GM21737 (cell line): ENCODE results near the gene FCMR.

Experiments used
- ATAC-seq: cut with Tn5 transposase; IDR thresholded peaks from one replicate; pipeline ENCODE4 v1.9.1; 2021; ENCODE audit warnings: mild to moderate bottlenecking, moderate library complexity; ENCODE audit not compliant: unreplicated experiment

The FCMR gene, protein sequence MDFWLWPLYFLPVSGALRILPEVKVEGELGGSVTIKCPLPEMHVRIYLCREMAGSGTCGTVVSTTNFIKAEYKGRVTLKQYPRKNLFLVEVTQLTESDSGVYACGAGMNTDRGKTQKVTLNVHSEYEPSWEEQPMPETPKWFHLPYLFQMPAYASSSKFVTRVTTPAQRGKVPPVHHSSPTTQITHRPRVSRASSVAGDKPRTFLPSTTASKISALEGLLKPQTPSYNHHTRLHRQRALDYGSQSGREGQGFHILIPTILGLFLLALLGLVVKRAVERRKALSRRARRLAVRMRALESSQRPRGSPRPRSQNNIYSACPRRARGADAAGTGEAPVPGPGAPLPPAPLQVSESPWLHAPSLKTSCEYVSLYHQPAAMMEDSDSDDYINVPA

DNA sequence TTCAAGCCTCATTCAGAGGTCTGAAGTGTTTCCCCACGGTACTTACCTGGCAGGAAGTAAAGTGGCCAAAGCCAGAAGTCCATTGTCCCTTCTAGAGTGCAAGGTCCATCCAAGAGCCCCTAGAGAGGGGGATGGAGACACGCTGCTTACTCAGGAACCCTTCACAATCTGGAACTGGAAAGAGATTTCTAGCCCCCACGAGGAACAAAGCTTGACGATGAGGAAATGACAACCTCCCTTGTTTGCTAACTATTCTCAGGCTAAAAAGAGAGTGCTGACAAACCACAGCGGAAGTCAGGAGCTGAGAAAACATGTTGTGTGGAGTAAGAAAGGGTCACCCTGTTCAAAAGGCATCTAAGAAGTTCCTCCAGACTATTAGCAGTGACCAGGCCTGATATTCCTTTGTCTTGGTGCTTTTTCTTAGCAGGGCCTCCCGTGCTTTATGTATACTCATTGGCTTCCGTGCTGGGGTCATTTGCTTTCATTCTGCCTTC is at the start of gene FCMR:
Gene FCMR, minus strand, starts transcription at position 170 of the 494 bp plus-strand sequence. Its CDS starts 87 bp downstream, at position 83.
- peak; percentile 23 for ATAC-seq

DNA sequence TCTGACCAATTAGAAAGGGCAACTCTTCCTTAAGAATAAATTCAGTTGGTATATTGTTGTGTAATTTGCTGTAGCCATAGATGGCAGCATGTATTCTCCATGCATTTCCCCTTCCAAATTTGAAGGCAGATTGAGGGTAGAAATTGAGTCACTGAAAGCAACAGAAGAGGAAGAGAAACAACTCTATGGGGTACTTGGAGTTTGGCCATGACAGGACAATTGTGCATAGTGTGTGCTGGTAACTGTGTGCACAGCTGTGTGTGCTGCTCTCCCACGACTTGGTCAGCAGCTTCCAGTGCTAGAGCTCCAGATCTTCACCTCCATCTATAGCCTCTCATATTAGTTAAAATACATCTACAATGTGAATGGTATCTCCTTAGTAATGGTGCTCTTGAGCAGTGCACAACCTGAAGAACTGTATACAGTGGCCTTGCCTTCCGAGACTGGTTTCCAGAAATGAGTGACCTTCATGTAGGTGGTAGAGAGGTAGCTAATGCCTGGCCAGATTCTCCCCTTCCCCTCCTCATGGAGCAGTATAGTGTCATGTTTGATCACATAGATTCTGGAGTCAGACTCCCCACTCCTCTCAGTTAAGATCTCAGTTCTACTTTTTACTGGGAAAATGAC is 49.4 kb upstream of the FCMR start:
- no peak for ATAC-seq

DNA sequence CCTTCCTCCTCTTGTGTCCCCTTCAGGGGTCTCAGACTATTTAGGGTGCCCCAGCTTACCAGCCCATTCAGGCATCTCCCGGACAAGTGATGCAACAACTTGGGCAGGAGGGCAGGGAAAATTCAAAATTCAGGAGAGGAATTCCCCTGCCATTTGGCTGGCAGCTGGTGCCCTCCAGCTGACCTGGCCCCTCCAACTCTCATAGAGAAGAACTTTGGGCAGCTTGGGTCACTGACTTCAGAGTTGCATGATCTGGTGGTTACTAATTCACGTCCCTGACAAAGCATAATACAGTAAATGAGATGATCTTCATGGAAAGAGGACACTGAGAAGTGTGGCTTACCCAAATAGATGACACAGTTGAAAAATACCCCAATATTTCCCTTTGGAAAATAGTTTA is 48.7 kb upstream of the FCMR start, which contains the start of gene FCAMR:
Gene FCAMR, minus strand, starts transcription at position 15 of the 400 bp plus-strand sequence. CDS start 335 bp downstream, outside the sequence.
- no peak for ATAC-seq

GRCh38 chr1:206969090-206969489 is 47.3 kb upstream of the FCMR start:
- no peak for ATAC-seq

GRCh38 chr1:206967096-206967849 is 45.5 kb upstream of the FCMR start:
- ATAC-seq, result peak; percentile 51

- no peak for ATAC-seq
These were observed 44.0 kb upstream of the FCMR start for GRCh38 chr1:206965781-206966180.

DNA sequence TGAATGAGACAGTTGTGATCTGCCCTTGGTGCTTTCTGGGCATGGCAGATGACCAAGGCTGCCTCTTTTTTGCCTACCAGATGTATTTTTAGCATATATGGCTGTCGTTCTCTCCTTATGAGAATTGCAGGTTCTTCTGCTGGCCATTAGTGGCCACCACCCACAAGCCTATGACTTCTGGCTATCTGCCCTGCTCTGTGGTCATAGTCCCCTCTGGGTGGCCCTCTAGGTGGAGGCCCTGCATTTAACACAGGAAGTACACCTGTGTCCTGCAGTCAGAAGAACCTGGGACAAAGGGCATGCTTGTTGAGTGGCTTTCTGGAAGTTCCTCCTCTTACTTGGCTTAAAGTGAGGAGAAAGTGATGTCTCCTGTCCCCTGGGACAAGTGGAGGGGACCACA is 42.0 kb upstream of the FCMR start:
- ATAC-seq, result no peak

GRCh38 chr1:206963119-206963712 is 41.5 kb upstream of the FCMR start:
- no peak for ATAC-seq

DNA sequence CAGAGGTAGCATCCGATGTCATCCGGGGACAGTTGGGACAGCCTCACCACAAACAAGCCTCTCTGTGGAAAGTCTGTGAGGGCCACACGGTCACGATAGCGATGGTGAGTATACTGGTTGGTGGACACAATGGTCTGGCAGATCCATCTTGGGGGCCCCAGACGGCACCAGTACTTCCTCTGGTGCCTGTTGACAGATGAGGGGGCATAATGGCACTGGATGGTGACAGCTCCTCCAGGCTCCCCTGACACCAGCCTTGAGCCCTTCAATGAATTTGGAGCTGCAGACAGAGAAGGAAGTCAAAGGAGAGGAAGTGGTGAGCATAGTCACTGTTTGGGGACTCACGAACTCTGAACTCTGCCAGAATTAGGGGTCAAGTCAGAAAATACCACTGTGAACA is 40.5 kb upstream of the FCMR start:
- no peak for ATAC-seq

- ATAC-seq, result no peak
These were observed 39.9 kb upstream of the FCMR start for GRCh38 chr1:206961668-206962067.

DNA sequence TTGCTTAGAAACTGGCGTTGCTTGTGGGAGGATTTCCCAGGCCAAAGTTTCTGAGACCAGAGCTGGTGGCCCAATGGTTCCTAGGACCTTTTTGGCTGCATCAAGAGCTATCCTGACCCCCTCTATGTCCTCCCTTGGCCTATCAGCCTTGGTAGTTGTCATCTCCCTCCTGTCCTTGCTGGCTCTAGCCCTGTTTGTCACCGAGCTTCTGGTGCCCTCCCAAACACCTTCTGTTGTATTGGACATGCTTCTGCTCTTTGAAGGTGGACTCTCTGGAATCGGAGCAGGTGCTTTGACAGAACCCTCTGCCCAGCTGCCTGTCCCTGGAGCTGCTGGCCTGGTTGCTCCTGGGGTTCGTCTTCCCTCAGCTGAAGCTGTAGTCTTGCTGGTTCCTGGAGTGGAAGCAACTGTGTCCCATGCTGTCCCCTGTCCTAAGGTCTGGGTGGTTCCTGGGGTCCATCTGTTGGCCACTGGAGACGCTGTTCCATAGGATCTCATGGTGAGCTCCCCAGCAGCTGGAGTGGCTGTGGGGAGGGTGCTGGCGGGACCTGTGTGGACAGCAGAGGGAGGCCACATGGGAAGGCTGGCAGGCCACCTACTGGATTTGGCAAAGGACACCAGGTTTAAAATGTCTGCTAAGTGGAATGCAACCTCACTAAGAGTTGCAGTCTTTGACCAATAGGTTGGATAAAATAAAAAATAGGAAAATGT is 39.1 kb upstream of the FCMR start:
- ATAC-seq, result no peak

DNA sequence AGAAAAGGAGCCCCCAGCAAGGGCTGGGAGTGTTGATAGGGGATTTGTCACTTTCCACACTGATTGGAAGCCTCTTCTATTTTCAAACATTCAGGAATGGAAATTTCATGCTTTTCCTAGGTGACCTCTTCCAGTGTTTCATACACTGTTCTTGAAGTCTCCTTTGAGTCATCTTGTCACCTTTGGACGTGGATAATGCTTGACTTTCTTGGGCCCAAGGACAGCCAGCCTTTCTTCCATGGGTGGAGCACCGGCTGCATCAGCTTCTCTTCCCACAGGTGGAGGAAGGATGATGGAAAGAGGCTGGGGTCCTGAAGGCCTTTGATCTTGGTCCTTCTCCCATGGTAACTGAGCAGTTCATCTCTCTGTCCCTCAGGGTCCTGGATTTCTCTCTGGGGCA is 36.4 kb upstream of the FCMR start:
- ATAC-seq, result no peak

DNA sequence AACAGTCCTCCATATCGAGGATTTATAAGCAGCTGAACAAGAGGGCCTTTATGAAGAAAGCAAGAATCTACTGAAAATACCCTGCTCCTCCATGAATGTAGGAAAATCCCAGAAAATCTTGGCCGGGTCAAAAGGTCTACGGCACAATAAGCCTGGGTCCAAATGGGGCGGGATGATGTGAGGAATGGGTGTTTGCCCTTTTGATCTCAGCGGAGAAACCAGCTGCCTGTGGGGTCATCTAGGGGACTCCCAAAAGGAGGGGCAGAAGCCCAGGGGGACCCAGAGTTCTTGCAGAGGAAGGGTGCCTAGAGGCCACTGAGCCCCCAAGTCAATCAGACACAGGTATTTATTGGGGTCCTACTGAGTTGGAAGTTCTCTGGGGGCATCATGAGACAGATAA is 35.9 kb upstream of the FCMR start:
- no peak for ATAC-seq

- peak; percentile 51 for ATAC-seq
These were observed 34.0 kb upstream of the FCMR start for GRCh38 chr1:206955476-206956451.

DNA sequence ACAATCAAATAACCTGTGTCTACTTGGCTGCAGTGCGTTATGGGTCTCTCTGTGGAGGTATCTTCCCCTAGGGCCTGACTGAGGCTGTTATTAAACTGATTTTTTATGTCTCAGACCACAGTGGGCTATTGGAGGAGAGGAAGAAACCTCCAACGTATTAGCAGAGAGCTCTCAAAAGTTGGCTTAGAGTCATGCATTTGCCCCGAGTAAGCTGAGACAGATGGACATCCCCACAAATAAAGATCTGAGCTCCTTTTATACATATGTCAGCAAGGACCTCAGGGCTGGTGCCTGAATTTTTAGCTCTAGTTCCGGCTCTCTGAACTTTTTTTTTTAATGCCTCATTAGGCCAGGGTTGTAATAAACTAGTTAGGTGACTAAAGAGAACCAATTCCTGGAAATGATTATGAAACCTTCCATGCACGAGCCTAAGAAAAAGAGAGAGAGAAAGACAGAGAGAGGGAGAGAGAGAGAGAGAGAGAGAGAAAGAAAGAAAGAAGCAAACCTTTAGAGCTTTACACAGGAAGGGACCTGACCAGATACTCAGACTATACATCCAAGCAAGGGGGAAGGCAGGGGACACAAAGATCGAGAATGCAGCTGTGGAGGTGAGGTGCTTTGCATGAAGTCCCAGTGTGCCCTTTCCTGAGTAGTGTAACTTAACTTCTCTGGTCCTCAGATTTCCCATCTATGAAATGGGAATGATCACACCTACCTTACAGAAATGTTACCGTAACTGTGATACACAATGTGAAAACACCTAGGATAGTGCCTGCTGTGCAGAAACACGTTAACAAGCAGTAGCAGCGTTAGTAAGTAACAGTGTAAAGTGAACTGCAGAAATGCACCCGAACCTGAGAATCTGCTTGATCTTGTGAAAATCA is 33.0 kb upstream of the FCMR start:
- no peak for ATAC-seq

GRCh38 chr1:206953626-206954025 is 31.9 kb upstream of the FCMR start:
- ATAC-seq, result no peak

GRCh38 chr1:206953126-206953525 is 31.4 kb upstream of the FCMR start:
- ATAC-seq, result no peak

DNA sequence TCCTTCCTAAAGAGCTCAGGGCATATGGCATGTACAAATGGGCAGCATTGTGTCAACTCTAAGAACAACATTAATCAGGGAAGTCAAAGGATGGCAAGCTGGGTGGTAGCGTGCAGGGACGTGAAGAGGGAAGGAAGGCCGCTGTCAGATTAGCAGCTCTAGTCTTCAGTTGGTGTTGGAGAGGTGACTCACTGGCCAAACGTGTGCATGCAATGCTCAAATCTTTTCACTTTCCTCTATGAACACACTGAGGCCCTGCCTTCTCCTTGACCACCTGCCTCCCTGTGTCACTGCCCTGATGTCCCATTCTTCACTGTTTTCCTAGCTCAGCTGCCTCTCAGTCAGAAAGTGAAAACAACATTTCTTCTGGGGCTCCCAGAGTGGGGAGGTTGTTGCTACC is 30.4 kb upstream of the FCMR start:
- ATAC-seq, result no peak
